Fibroblast of lung (primary cell): Measurements from ENCODE around the gene RALGAPB. TPM values are rescaled to one million over a fixed set of nuclear protein-coding genes. Genes with fewer than 3 reads are reported as not detected.
A peak's percentile ranks its signal among the peaks of the same experiment; 100 is the strongest.

Experiments
- DNase-seq, 2 donors: peaks; one replicate each; pipeline versions ENCODE4 v3.0.0 to v3.0.0-alpha.2; 2010; ENCODE audit warnings: low read depth in 2 of 2
- H2AFZ ChIP-seq: 2 replicates; pipeline ENCODE4 v1.5.1; 2012; ENCODE audit warnings: low read length, control low read depth, inconsistent platforms
- H3K27ac ChIP-seq: 2 replicates; pipeline ENCODE4 v1.5.1; 2011; ENCODE audit warnings: low read length, control low read depth; ENCODE audit not compliant: insufficient read depth
- H3K27me3 ChIP-seq: 2 replicates; pipeline ENCODE4 v1.5.1; 2011; ENCODE audit warnings: mild to moderate bottlenecking, low read length; ENCODE audit not compliant: control insufficient read depth, insufficient read depth
- H3K36me3 ChIP-seq: 2 replicates; pipeline ENCODE4 v1.5.1; 2011; ENCODE audit warnings: low read length; ENCODE audit not compliant: control insufficient read depth, insufficient read depth
- H3K4me1 ChIP-seq: 2 replicates; pipeline ENCODE4 v1.5.1; 2011; ENCODE audit warnings: low read length; ENCODE audit not compliant: control insufficient read depth, insufficient read depth; ENCODE audit errors: extremely low read depth
- H3K4me2 ChIP-seq: 2 replicates; pipeline ENCODE4 v1.5.1; 2011; ENCODE audit warnings: low read length, control low read depth; ENCODE audit not compliant: insufficient read depth; ENCODE audit errors: extremely low read depth
- H3K4me3 ChIP-seq, 4 experiments: fragments of 200-600 bp in 1 of 4; sonication (generic) in 1 of 4; replicated peaks in 1 of 4; 2 replicates each; pipeline ENCODE4 v1.5.1; 2011 to 2016; ENCODE audit warnings: low read length in 4 of 4, low read depth in 3 of 4, mild to moderate bottlenecking in 3 of 4, control low read depth in 2 of 4, inconsistent platforms in 1 of 4, mixed read lengths in 1 of 4; ENCODE audit not compliant: insufficient read depth in 1 of 4; ENCODE audit errors: control extremely low read depth in 1 of 4
- H3K79me2 ChIP-seq: 2 replicates; pipeline ENCODE4 v1.5.1; 2012; ENCODE audit warnings: mild to moderate bottlenecking, low read length, inconsistent platforms; ENCODE audit not compliant: control insufficient read depth, insufficient read depth
- H3K9ac ChIP-seq: 2 replicates; pipeline ENCODE4 v1.5.1; 2011; ENCODE audit warnings: mild to moderate bottlenecking, low read length, control low read depth; ENCODE audit not compliant: insufficient read depth
- H3K9me3 ChIP-seq: 2 replicates; pipeline ENCODE4 v1.5.1; 2012; ENCODE audit warnings: low read depth, low read length; ENCODE audit not compliant: control insufficient read depth, insufficient read depth
- H4K20me1 ChIP-seq: 2 replicates; pipeline ENCODE4 v1.5.1; 2011; ENCODE audit warnings: low read length; ENCODE audit not compliant: control insufficient read depth, insufficient read depth; ENCODE audit errors: extremely low read depth
- EZH2 ChIP-seq: IDR thresholded peaks from 2 replicates; pipeline ENCODE4 v1.5.1; 2012; ENCODE audit warnings: low read length, control low read depth, mild to moderate bottlenecking; ENCODE audit errors: missing control alignments
- polyA plus RNA-seq, 2 donors: library from polyadenylated mRNA; depleted of rRNA in 1 of 2; stranded (reverse) in 1 of 2; unstranded in 1 of 2; fragments of >200 nt; gene quantifications; 2 replicates each; pipeline ENCODE4 v1.2.1, GENCODE V29; 2011 to 2012; ENCODE audit warnings: missing spikeins in 1 of 2
- total RNA-seq: library from RNA; depleted of rRNA; stranded (reverse); fragments of >200 nt; gene quantifications from 2 replicates; pipeline ENCODE4 v1.2.1, GENCODE V29; 2014
- TF ChIP-seq, protein P1 (sequence below), 2 donors: IDR thresholded peaks in 1 of 2; conservative IDR thresholded peaks in 1 of 2; 1 replicate in 1 of 2; 2 replicates in 1 of 2; pipeline ENCODE4 v1.5.1; 2011 to 2012; ENCODE audit warnings: low read length in 2 of 2, control low read depth in 1 of 2, inconsistent platforms in 1 of 2, low read depth in 1 of 2, mild to moderate bottlenecking in 1 of 2

The RALGAPB gene
- total and polyA plus RNA-seq, 2 donors (not counting 1 experiment from before 2014, with no cell fraction given) = 19.5 to 31.4 TPM

DNA sequence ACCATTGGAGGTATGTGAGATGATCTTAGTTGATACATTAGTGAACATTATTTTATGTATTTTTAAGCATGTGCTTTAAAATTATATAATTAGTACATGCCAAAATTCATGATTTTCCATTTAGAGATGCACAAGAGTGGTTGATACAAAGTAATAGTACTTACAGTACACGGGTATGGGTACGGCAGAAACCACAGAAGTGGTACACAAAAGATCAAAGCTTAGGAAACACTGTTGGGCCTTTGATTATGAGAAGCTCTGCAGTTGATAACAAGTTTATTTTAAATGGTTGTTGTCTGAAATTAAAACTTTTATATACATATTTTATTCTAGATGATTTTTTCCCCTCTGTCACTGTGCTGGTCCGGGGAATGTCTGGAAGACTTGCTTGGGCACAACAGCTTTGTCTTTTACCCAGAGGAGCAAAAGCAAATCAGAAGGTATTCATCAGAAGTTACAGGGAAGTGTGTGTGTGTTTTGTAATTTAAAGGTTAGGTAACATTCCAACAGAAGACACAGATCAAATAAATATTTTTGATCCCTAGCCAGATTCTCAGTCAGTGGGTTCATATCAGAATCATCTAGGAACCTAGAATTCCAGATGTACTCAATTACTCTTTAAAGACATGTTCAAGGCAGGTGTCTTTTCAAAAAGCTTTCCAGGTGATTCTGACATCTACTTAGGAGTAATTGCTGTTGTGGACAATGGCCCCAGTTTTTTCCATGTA, 75.9 kb downstream of the RALGAPB start:
- Histone ChIP-seq H2AFZ (no peak overlapping the region), H3K36me3 (peaks cover 18% of the 10 kb centered on the region), H4K20me1 (no peaks in the 10 kb centered on the region)

DNA sequence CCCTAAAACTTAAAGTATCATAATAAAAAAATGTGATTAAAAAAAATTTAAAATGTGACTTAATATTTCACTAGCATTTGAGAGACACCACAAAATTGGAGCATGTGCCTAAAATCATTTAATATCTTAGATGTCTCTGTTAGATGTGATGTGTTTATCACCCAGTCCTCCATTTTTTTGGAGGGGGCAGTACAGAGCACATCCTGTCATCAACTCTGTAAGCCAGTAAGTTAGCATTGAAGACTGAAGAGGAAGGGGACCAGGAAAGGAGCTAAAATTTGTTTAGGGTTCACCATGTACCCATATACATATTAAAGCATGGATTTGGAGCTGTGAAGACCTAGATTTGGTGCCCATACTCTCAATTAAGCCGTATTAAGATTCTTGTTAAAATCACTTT, 77.6 kb downstream of the RALGAPB start:
- no peak for DNase-seq
- Histone ChIP-seq H3K27me3 (no peaks in the 10 kb centered on the region), H3K36me3 (peaks cover 21% of the 10 kb centered on the region)

More for the DNA sequence above, 75.9 kb downstream of the RALGAPB start:
- Histone ChIP-seq H3K4me3 (no peak overlapping the region), H3K4me2 (no peak overlapping the region), H3K9me3 (no peaks in the 10 kb centered on the region), H3K79me2 (no peaks in the 10 kb centered on the region), H3K9ac (no peak overlapping the region), H3K27me3 (no peaks in the 10 kb centered on the region), H3K4me1 (no peaks in the 10 kb centered on the region), H3K27ac (no peak overlapping the region)
- no peak for DNase-seq
- no peak for TF ChIP-seq EZH2
- TF ChIP-seq, protein P1, sequence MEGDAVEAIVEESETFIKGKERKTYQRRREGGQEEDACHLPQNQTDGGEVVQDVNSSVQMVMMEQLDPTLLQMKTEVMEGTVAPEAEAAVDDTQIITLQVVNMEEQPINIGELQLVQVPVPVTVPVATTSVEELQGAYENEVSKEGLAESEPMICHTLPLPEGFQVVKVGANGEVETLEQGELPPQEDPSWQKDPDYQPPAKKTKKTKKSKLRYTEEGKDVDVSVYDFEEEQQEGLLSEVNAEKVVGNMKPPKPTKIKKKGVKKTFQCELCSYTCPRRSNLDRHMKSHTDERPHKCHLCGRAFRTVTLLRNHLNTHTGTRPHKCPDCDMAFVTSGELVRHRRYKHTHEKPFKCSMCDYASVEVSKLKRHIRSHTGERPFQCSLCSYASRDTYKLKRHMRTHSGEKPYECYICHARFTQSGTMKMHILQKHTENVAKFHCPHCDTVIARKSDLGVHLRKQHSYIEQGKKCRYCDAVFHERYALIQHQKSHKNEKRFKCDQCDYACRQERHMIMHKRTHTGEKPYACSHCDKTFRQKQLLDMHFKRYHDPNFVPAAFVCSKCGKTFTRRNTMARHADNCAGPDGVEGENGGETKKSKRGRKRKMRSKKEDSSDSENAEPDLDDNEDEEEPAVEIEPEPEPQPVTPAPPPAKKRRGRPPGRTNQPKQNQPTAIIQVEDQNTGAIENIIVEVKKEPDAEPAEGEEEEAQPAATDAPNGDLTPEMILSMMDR (conservative IDR thresholded peaks at IDR 0.05 in 1 of 2, IDR thresholded peaks at IDR 0.05 in 1 of 2; ENCODE audit: low read depth in 1 of 2, low read length in 2 of 2) = no peak

DNA sequence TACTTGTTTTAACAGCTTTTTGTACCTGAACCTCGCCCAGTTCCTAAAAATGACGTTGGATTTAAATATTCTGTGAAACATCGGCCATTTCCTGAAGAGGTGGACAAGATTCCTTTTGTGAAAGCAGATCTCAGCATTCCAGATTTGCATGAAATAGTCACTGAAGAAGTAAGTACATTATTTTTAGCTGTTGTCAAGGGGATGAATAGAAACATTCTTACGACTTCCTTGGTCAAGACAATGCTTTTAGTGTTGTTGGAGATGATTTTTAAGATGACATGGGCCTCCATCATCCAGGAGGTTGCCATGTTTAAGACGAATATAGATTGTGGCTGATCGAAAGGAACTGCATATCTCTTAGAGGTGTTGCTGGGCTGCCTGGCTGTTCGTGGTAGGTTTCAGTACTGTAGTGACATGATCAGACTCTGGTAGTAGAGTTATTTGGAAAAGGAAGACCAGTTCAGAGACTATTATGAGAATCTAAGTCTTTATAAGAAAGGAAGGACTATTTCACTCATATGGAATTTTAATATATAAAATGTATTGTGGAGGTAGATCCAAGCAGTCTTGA, 78.5 kb downstream of the RALGAPB start:
- Histone ChIP-seq H4K20me1 (no peaks in the 10 kb centered on the region), H3K36me3 (peaks cover 19% of the 10 kb centered on the region), H3K4me2 (no peak overlapping the region), H2AFZ (no peak overlapping the region), H3K4me3 (no peak overlapping the region), H3K4me1 (no peaks in the 10 kb centered on the region), H3K9ac (no peak overlapping the region), H3K27me3 (no peaks in the 10 kb centered on the region), H3K9me3 (no peaks in the 10 kb centered on the region), H3K79me2 (no peaks in the 10 kb centered on the region), H3K27ac (no peak overlapping the region)
- TF ChIP-seq, protein P1 (conservative IDR thresholded peaks at IDR 0.05 in 1 of 2, IDR thresholded peaks at IDR 0.05 in 1 of 2; ENCODE audit: low read depth in 1 of 2, low read length in 2 of 2) = no peak
- no peak for TF ChIP-seq EZH2
- DNase-seq = no peak

More for the DNA sequence above, 77.6 kb downstream of the RALGAPB start:
- no peak for TF ChIP-seq EZH2
- TF ChIP-seq, protein P1 (conservative IDR thresholded peaks at IDR 0.05 in 1 of 2, IDR thresholded peaks at IDR 0.05 in 1 of 2; ENCODE audit: low read depth in 1 of 2, low read length in 2 of 2) = peak in 1 of 2 donors; percentile 17
- H3K4me3 ChIP-seq = no peak overlapping the region
- H3K9ac ChIP-seq = no peak overlapping the region
- H3K9me3 ChIP-seq = no peaks in the 10 kb centered on the region
- H3K79me2 ChIP-seq = no peaks in the 10 kb centered on the region
- H4K20me1 ChIP-seq = no peaks in the 10 kb centered on the region
- no peaks in the 10 kb centered on the region for H3K4me1 ChIP-seq
- H2AFZ ChIP-seq = no peak overlapping the region
- H3K4me2 ChIP-seq = no peak overlapping the region
- no peak overlapping the region for H3K27ac ChIP-seq
